ENCODE results near the gene SLC27A1.

DNA sequence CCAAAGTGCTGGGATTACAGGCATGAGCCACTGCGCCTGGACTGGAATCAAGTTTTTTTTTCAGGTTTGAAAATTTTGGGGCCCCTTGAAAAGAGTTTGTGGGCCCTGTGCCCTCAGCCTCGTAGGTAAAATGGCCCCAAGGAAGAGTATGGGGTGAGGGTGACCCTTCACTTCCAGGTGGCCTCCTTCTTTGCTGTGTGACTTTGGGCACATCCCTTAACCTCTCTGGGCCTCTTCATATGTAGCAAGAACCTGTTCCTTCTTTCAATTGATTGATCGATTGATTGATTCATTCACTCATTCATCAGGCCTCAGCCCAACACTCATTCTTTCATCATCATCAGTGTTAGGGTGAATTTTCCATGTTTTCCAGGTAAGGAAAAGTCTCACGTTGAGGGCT is 18.5 kb upstream of the SLC27A1 start:
- TF ChIP-seq RARB (CRISPR knock-in tag; IDR thresholded peaks at IDR 0.05), result no peak
- TF ChIP-seq, protein P1, sequence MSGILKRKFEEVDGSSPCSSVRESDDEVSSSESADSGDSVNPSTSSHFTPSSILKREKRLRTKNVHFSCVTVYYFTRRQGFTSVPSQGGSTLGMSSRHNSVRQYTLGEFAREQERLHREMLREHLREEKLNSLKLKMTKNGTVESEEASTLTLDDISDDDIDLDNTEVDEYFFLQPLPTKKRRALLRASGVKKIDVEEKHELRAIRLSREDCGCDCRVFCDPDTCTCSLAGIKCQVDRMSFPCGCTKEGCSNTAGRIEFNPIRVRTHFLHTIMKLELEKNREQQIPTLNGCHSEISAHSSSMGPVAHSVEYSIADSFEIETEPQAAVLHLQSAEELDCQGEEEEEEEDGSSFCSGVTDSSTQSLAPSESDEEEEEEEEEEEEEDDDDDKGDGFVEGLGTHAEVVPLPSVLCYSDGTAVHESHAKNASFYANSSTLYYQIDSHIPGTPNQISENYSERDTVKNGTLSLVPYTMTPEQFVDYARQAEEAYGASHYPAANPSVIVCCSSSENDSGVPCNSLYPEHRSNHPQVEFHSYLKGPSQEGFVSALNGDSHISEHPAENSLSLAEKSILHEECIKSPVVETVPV (CRISPR knock-in tag; IDR thresholded peaks at IDR 0.05), result no peak
- no peak for TF ChIP-seq TCF4 (CRISPR knock-in tag; IDR thresholded peaks at IDR 0.05; ENCODE audit: borderline replicate concordance)
- no peak for TF ChIP-seq ZFP30 (CRISPR knock-in tag; IDR thresholded peaks at IDR 0.05)
